COLO829 (cell line): ENCODE results near the gene GALR3.
"Not testable (repeated sequence)": the region's sequence is repeated elsewhere in the genome, so short reads cannot be mapped to it uniquely, and the experiment has no call there.

ENCODE experiments used
- DNase-seq: peaks from one replicate; pipeline ENCODE4 v3.0.0; 2012; ENCODE audit warnings: low spot score

GALR3 gene

GRCh38 chr22:37823134-37823985, at the start of gene GALR3:
Gene GALR3 (plus strand): TSS chr22:37823382. CDS start chr22:37823407, 25 bp downstream.
- no peak for DNase-seq

- no peak for DNase-seq
These were observed 48.5 kb upstream of the GALR3 start for GRCh38 chr22:37774728-37775127.

- no peak for DNase-seq
These were observed 47.2 kb upstream of the GALR3 start for GRCh38 chr22:37775785-37776638.

- DNase-seq: no peak
These were observed 46.6 kb upstream of the GALR3 start for GRCh38 chr22:37776639-37777005.

- peak; percentile 40 for DNase-seq
These were observed 46.0 kb upstream of the GALR3 start for GRCh38 chr22:37777122-37777687.

GRCh38 chr22:37778370-37779009, 44.7 kb upstream of the GALR3 start:
- DNase-seq: no peak

- no peak for DNase-seq
These were observed 41.6 kb upstream of the GALR3 start for GRCh38 chr22:37781434-37782059.

GRCh38 chr22:37782340-37783168, 40.6 kb upstream of the GALR3 start:
- DNase-seq: no peak

GRCh38 chr22:37784829-37785495, 38.2 kb upstream of the GALR3 start:
- no peak for DNase-seq

GRCh38 chr22:37790234-37790633, 32.9 kb upstream of the GALR3 start:
- no peak for DNase-seq

GRCh38 chr22:37792494-37792893, 30.7 kb upstream of the GALR3 start:
- no peak for DNase-seq

GRCh38 chr22:37794376-37794775, 28.8 kb upstream of the GALR3 start:
- no peak for DNase-seq

GRCh38 chr22:37796079-37796478, 27.1 kb upstream of the GALR3 start:
- no peak for DNase-seq

GRCh38 chr22:37797259-37797658, 25.9 kb upstream of the GALR3 start:
- DNase-seq: not testable (repeated sequence)

GRCh38 chr22:37797874-37798500, 25.2 kb upstream of the GALR3 start:
- DNase-seq: no peak

GRCh38 chr22:37799979-37800378, 23.2 kb upstream of the GALR3 start:
- not testable (repeated sequence) for DNase-seq

GRCh38 chr22:37801946-37802309, 21.3 kb upstream of the GALR3 start:
- DNase-seq: no peak

- DNase-seq: no peak
These were observed 20.6 kb upstream of the GALR3 start for GRCh38 chr22:37802310-37803194.

- no peak for DNase-seq
These were observed 20.0 kb upstream of the GALR3 start for GRCh38 chr22:37803195-37803638.
